K562 (cell line): ENCODE data around the gene RBM15. TPM values are rescaled to one million over a fixed set of nuclear protein-coding genes. Genes with fewer than 3 reads are reported as not detected.

Source experiments
- BCOR ChIP-seq: fragments of 450-650 bp; IDR thresholded peaks from 2 replicates; pipeline ENCODE4 v1.6.1; 2016
- CBFA2T2 ChIP-seq: fragments of 450-650 bp; conservative IDR thresholded peaks from 2 replicates; pipeline ENCODE4 v1.6.1; 2017; ENCODE audit warnings: mild to moderate bottlenecking
- CBFA2T3 ChIP-seq: fragments of 450-650 bp; IDR thresholded peaks from 2 replicates; pipeline ENCODE4 v1.6.1; 2017
- ELF4 ChIP-seq: fragments of 450-650 bp; formaldehyde crosslinking; IDR thresholded peaks from 2 replicates; pipeline ENCODE4 v1.4.0; 2022; ENCODE audit warnings: missing genetic modification characterization
- HMBOX1 ChIP-seq: sonication (generic); IDR thresholded peaks from 2 replicates; pipeline ENCODE4 v1.6.1; 2016
- LEF1 ChIP-seq: fragments of 450-650 bp; IDR thresholded peaks from 2 replicates; pipeline ENCODE4 v1.6.1; 2016; ENCODE audit warnings: mild to moderate bottlenecking
- MAZ ChIP-seq, 2 experiments: fragments of 450-650 bp in 1 of 2; sonication (generic) in 1 of 2; formaldehyde crosslinking; IDR thresholded peaks in 1 of 2; conservative IDR thresholded peaks in 1 of 2; 2 replicates each; pipeline versions ENCODE4 v1.4.0 to v1.5.0; 2020; ENCODE audit warnings: mild to moderate bottlenecking in 1 of 2, missing genetic modification reagents in 1 of 2
- MECOM ChIP-seq: fragments of 250-450 bp; sonication (Bioruptor Pico); IDR thresholded peaks from 2 replicates; pipeline ENCODE4 v1.8.0; 2022; ENCODE audit warnings: inconsistent platforms
- NCOR1 ChIP-seq: fragments of 450-650 bp; IDR thresholded peaks from 2 replicates; pipeline ENCODE4 v1.6.1; 2016; ENCODE audit warnings: mild to moderate bottlenecking, moderate library complexity
- NFYB ChIP-seq: IDR thresholded peaks from 2 replicates; pipeline ENCODE4 v1.6.1; 2011; ENCODE audit warnings: mild to moderate bottlenecking, moderate library complexity; ENCODE audit not compliant: insufficient read length; ENCODE audit errors: extremely low read depth
- POLR2A ChIP-seq: fragments of 450-650 bp; conservative IDR thresholded peaks from 2 replicates; pipeline ENCODE4 v1.6.1; 2016
- POLR3G ChIP-seq: IDR thresholded peaks from 2 replicates; pipeline ENCODE4 v1.6.1; 2011; ENCODE audit not compliant: insufficient read length, insufficient replicate concordance; ENCODE audit errors: extremely low read depth
- RBM39 ChIP-seq: fragments of 200-400 bp; formaldehyde crosslinking; optimal IDR thresholded peaks from 2 replicates; pipeline ENCODE3; 2018; ENCODE audit warnings: low read depth, low read length
- TAL1 ChIP-seq: fragments of 450-650 bp; IDR thresholded peaks from 2 replicates; pipeline ENCODE4 v1.6.1; 2016; ENCODE audit warnings: mild to moderate bottlenecking
- U2AF2 ChIP-seq: fragments of 200-400 bp; formaldehyde crosslinking; optimal IDR thresholded peaks from 2 replicates; pipeline ENCODE3; 2017; ENCODE audit warnings: low read depth, mild to moderate bottlenecking, low read length
- ZBTB43 ChIP-seq: sonication (generic); formaldehyde crosslinking; IDR thresholded peaks from 2 replicates; pipeline ENCODE4 v1.8.0; 2023; ENCODE audit warnings: mild to moderate bottlenecking, missing genetic modification reagents
- ZNF512 ChIP-seq: IDR thresholded peaks from 2 replicates; pipeline ENCODE4 v1.6.1; 2016; ENCODE audit warnings: missing genetic modification characterization, missing compliant biosample characterization
- ZNF583 ChIP-seq: fragments of 250-450 bp; sonication (Bioruptor Pico); IDR thresholded peaks from 2 replicates; pipeline ENCODE4 v1.4.0; 2020
- polyA plus RNA-seq, 8 experiments: library from polyadenylated mRNA; depleted of rRNA in 4 of 8; stranded (reverse) in 5 of 8; unstranded in 3 of 8; fragments of >200 nt; fragmentation: Nextera tagmentation in 2 of 8; fragmentation: Illumina TruSeq in 1 of 8; extraction: Ambion mirVana in 2 of 8; extraction: Trizol in 1 of 8; gene quantifications; 2 replicates each; pipeline versions ENCODE4 v1.2.1 to v1.2.3, GENCODE V29; 2011 to 2014; ENCODE audit warnings: inconsistent platforms in 1 of 8, missing spikeins in 1 of 8
- total RNA-seq, 7 experiments: library from RNA; depleted of rRNA in 6 of 7; stranded (reverse); fragments of >200 nt in 6 of 7; fragmentation: Illumina TruSeq in 2 of 7; extraction: Trizol in 2 of 7; gene quantifications; 2 replicates each; pipeline versions ENCODE4 v1.2.1 to v1.2.3, GENCODE V29; 2011 to 2021; ENCODE audit warnings: low replicate concordance in 1 of 7

RBM15 gene
- total and polyA plus RNA-seq, 9 of the 15 experiments (the other 6 are each of a cell fraction or from before 2014, with no cell fraction given): 2.4 to 63.4 (median 28.2) TPM

- TF ChIP-seq ZNF512 (tag) (no peak), U2AF2 (no peak), NCOR1 (peak; percentile 24; the same call in 1 of the 2 replicates), LEF1 (no peak), BCOR (peak; percentile 80), CBFA2T3 (peak; percentile 68), RBM39 (no peak), TAL1 (peak; percentile 22; the same call in 1 of the 2 replicates), ELF4 (CRISPR knock-in tag) (no peak), CBFA2T2 (peak; percentile 43), POLR3G (no peak), ZNF583 (CRISPR knock-in tag) (no peak), HMBOX1 (no peak), MAZ (CRISPR knock-in tag; conservative IDR thresholded peaks at IDR 0.05 in 1 of 2, IDR thresholded peaks at IDR 0.05 in 1 of 2) (no peak), ZBTB43 (CRISPR knock-in tag) (no peak), NFYB (no peak), MECOM (CRISPR knock-in tag) (no peak), POLR2A (no peak)
- TF ChIP-seq, all 486 proteins: peak for 8
Observed at GRCh38 chr1:110335265-110335664, 3.9 kb upstream of the RBM15 start (continued).
